GM18526 (cell line): Measurements from ENCODE around the gene CRYBB3.

Source experiments
- POLR2A ChIP-seq: IDR thresholded peaks from 3 replicates; pipeline ENCODE4 v1.6.1; 2011; ENCODE audit not compliant: insufficient read length; ENCODE audit errors: extremely low read depth

CRYBB3 gene

DNA sequence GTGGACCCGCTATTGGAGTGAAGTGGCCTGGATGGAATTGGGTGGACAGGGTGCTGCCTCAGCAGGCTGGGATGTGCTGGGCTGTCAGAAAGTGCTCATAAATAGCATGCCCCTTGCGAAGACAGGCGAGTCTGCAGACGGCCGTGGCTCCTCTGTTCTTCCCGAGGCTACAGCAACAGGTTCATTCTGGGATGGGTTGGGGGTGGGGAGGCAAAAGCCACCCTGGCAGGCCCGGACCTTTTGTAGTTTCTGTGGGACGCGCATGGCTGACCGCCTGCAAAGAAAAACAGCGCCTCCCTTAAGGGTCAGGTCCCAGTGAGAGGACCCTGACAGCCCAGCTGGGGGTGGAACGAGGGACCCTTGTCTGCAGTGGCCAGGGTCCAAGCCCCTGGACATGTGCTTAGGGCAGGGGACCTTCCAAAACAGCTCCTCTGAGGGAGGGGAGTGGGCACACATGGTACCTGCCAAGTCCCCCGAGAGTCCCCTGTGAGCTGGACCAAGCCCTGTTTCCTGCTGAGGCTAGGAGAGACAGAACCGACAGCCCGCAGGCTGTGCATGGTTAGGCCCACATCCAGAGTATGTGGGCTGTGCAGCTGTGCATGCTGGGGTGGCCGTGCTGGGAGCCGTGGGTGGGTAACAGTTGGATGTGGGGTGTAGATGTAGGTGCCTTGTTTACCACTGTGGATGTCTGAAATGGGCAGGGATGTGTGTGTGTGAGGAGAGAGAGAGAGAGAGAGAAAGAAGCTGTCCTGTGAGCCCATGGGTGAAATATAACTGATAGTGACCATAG lies at the start of gene CRYBB3:
TSS of gene CRYBB3 (plus strand) at position 128 of the 790 bp plus-strand sequence. CDS start 1,539 bp downstream, outside the sequence.
- TF ChIP-seq POLR2A = no peak

- TF ChIP-seq POLR2A = no peak
Observed at GRCh38 chr22:25153961-25154666, 45.5 kb upstream of the CRYBB3 start.

GRCh38 chr22:25154667-25154999 lies 45.0 kb upstream of the CRYBB3 start:
- TF ChIP-seq POLR2A = no peak

- no peak for TF ChIP-seq POLR2A
Observed at GRCh38 chr22:25156736-25157135, 42.9 kb upstream of the CRYBB3 start.

DNA sequence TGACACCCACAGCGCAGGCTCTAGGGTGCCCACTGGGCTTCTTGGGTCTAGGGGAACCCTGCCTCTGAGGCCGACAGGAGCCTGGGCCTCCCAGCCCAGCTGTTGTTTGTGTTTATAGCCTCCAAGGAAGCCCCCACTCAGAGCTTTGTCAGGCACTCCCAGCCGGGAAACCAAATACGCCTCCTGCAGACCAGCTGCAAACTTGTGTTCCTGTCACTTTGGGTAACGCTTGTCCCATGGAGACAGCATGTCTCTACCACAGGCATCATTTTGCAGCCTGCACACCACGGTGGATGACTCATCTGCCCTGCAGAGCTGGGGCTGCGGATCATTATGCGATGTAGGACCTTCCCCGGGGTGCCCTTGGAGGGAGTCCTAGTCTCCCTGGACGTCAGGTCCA lies 40.6 kb upstream of the CRYBB3 start:
- no peak for TF ChIP-seq POLR2A

- no peak for TF ChIP-seq POLR2A
Observed at GRCh38 chr22:25160120-25160996, 39.3 kb upstream of the CRYBB3 start.

DNA sequence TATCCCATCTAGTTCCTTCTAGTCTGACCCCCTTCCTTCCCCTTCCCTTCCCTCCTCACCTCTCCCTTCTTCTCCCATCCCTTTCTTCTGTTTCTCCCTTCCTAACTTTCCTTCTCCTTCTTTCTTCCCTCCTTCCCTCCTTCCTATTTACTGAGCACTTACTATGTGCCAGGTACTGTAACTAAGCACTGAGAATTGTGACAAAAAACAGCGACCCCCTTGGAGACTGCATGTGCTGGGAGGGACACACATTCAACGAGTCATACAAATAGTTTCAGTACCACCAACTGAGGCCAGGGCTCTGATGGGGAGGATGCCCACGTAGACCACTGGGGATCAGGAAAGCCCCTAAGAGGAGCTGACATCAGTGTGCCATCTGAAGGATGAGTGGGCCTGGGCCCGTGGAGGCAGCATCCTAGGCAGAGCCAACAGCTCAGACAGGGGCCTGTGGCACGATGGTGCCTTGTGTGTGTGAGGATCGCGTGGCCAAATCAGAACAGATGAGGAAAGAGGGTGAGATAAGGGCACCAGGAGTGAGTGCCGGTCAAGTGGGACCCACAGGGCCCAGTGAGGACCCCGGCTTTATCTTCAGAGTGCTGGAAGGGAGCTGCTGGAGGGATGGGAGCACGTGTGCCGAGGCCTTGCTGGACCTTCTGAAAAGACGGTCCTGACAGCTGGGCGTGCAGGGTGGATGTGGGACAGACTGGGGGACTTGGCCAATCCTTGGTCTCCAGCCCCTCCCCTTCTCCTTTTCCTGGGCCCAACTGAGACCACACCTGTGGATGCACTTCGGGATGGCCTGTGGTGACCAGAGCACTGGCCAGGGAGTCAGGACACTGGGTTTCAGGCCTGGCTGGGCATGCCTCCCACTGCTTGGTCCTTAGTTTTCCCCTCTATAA lies 38.4 kb upstream of the CRYBB3 start:
- no peak for TF ChIP-seq POLR2A

- no peak for TF ChIP-seq POLR2A
Observed at GRCh38 chr22:25161916-25162530, 37.6 kb upstream of the CRYBB3 start.

DNA sequence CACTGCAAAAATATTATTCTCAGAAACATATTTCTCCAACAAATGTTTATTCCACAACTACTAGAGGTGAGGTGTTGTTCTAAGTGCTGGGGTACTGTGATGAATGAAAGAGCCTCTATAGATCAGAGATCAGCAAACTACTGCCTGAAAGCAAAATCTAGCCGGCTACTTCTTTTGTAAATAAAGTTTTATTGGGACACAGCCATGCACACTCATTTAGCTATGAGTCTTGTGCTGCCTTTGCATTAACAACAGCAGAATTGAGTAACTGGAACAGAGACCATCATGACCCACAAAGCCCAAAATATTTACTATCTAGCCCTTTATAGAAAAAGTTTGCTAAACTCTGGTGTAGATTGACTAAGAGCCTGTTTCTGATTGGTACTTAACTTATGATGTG lies 37.1 kb upstream of the CRYBB3 start:
- TF ChIP-seq POLR2A = no peak

DNA sequence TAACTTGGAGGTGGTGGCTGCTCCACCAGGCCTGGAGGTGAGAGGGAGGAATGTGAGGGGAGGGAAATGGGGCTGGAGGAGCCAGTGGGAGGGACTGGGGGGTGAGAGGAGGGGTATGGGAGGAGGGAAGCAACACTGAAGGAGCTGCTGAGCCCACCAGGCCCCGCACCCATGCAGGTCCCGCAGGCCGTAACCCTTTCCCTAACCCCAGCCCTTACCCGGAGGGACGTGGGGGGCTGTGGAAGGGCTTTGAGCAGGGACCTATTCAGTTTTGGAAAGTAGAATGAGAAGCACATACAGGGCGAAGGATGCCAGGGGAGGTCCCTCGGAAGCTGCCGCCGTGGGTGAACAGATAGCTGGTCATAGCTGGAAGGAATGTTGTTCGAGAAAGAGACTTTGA lies 33.9 kb upstream of the CRYBB3 start:
- TF ChIP-seq POLR2A = no peak

- TF ChIP-seq POLR2A = no peak
Observed at GRCh38 chr22:25166266-25167040, 33.2 kb upstream of the CRYBB3 start.

DNA sequence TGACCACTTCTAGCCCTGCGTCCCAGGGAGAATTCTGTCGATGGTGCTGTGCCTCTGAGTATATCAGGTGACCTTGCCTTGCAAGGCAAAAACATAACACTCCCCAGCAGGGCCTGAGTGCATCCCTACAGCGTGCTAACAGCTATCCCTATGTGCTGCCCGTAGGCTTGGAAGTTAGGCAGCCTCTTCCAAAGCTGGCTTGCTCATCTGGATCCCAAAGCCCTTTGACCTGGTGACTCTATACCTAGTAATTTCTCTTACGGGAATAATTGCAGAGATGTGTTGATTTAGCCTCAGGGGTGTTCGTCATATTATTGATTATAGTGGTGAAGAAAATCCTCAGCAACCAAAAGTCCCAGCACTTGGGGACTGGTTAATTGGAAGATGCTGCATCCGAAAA lies 32.6 kb upstream of the CRYBB3 start:
- no peak for TF ChIP-seq POLR2A

- TF ChIP-seq POLR2A = no peak
Observed at GRCh38 chr22:25167834-25168601, 31.6 kb upstream of the CRYBB3 start.
